Suppressor macrophage (primary cell): Measurements from ENCODE around the gene DAPP1.

ENCODE experiments used
- DNase-seq, 4 experiments: peaks; one replicate each; pipeline ENCODE4 v3.0.0-alpha.2; 2020 to 2022

The DAPP1 gene

GRCh38 chr4:99855678-99856077 is 39.1 kb downstream of the DAPP1 start:
- DNase-seq: peak; percentile 62 to 84 (median 74)

- DNase-seq: peak; percentile 74 to 92 (median 80)
Measured at GRCh38 chr4:99856166-99856565, 39.5 kb downstream of the DAPP1 start.

- DNase-seq: peak in 2 of 4 experiments; percentile 80 to 82
Measured at GRCh38 chr4:99857307-99857706, 40.7 kb downstream of the DAPP1 start.

- DNase-seq: no peak
Measured at GRCh38 chr4:99859618-99860017, 43.0 kb downstream of the DAPP1 start.

- DNase-seq: no peak
Measured at GRCh38 chr4:99860521-99860920, 43.9 kb downstream of the DAPP1 start.

GRCh38 chr4:99861120-99861905 is 44.7 kb downstream of the DAPP1 start:
- no peak for DNase-seq

GRCh38 chr4:99863804-99864203 is 47.2 kb downstream of the DAPP1 start:
- DNase-seq: no peak

- DNase-seq: no peak
Measured at GRCh38 chr4:99868126-99868596, 51.5 kb downstream of the DAPP1 start.

- DNase-seq: no peak
Measured at GRCh38 chr4:99872570-99872969, 55.9 kb downstream of the DAPP1 start.

GRCh38 chr4:99875071-99875470 is 58.4 kb downstream of the DAPP1 start:
- DNase-seq: no peak

- no peak for DNase-seq
Measured at GRCh38 chr4:99876946-99877345, 60.3 kb downstream of the DAPP1 start.

- DNase-seq: no peak
Measured at GRCh38 chr4:99878604-99879003, 62.0 kb downstream of the DAPP1 start.

GRCh38 chr4:99879458-99879857 is 62.8 kb downstream of the DAPP1 start:
- no peak for DNase-seq

- DNase-seq: peak; percentile 25 to 63 (median 47)
Measured at GRCh38 chr4:99885063-99885664, 68.5 kb downstream of the DAPP1 start.

- no peak for DNase-seq
Measured at GRCh38 chr4:99885687-99886086, 69.1 kb downstream of the DAPP1 start.

- no peak for DNase-seq
Measured at GRCh38 chr4:99886146-99886545, 69.5 kb downstream of the DAPP1 start.

- no peak for DNase-seq
Measured at GRCh38 chr4:99887837-99888236, 71.2 kb downstream of the DAPP1 start.

- DNase-seq: no peak
Measured at GRCh38 chr4:99891351-99891750, 74.7 kb downstream of the DAPP1 start.

GRCh38 chr4:99893029-99893428 is 76.4 kb downstream of the DAPP1 start:
- no peak for DNase-seq

- DNase-seq: peak; percentile 19 to 58 (median 47)
Measured at GRCh38 chr4:99893839-99894160, 77.2 kb downstream of the DAPP1 start.

- peak; percentile 93 to 97 (median 96) for DNase-seq
Measured at GRCh38 chr4:99894161-99894997, 77.8 kb downstream of the DAPP1 start, which contains the start of gene LAMTOR3. TSS of gene LAMTOR3 (minus strand) at chr4:99894427. CDS start at chr4:99893963, 464 bp downstream.

- DNase-seq: no peak
Measured at GRCh38 chr4:99894998-99895397, 78.4 kb downstream of the DAPP1 start.

GRCh38 chr4:99915449-99915848 is 98.8 kb downstream of the DAPP1 start:
- DNase-seq: no peak
